GM23248 (cell line): ENCODE measurements around the gene BAHCC1.

Experiments
- EZH2 ChIP-seq: fragments of 200-600 bp; sonication (generic); IDR thresholded peaks from 2 replicates; pipeline ENCODE4 v1.6.1; 2018; ENCODE audit warnings: antibody characterized with exemption, mild to moderate bottlenecking; ENCODE audit not compliant: insufficient read depth, poor library complexity, severe bottlenecking
- EZH2phosphoT487 ChIP-seq: fragments of 200-600 bp; sonication (generic); IDR thresholded peaks from 2 replicates; pipeline ENCODE4 v1.6.1; 2018; ENCODE audit warnings: antibody characterized with exemption, moderate library complexity, mild to moderate bottlenecking, low read depth; ENCODE audit not compliant: insufficient read depth

DNA sequence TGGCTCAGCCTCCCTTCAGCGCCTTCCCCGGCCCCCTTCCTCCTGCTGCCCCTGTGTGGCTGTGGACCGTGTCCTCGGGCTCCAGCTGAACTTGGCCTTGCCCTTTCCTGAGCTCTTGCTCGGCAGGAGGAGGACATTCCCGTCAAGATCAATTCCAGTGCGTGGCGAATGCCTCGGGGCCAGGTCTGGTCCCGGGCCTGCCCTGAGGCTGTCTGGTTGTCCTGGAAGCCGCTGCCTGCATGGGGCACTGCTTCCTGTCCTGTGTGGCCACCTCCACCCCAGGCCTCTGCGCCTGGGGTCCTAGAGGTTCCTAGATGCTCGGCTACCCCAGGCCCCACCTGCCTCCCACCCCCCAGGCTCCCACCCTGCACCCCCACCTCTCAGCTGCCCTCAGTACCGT lies 12.8 kb downstream of the BAHCC1 start:
- TF ChIP-seq EZH2 = no peak
- no peak for TF ChIP-seq EZH2phosphoT487
